Cardiac fibroblast (primary cell): Measurements from ENCODE around the gene UTS2R.
"Not testable (repeated sequence)": the region's sequence is repeated elsewhere in the genome, so short reads cannot be mapped to it uniquely, and the experiment has no call there.

Source experiments
- DNase-seq, 2 donors: peaks; one replicate each; pipeline versions ENCODE4 v3.0.0 to v3.0.0-alpha.2; 2010; ENCODE audit warnings: low read depth in 2 of 2
- H3K4me3 ChIP-seq, 2 donors: replicated peaks in 1 of 2; 1 replicate in 1 of 2; 2 replicates in 1 of 2; pipeline ENCODE4 v1.5.1; 2011; ENCODE audit warnings: low read depth in 2 of 2, low read length in 2 of 2, mild to moderate bottlenecking in 2 of 2, moderate library complexity in 1 of 2
- CTCF ChIP-seq: IDR thresholded peaks from one replicate; pipeline ENCODE4 v1.5.1; 2011; ENCODE audit warnings: low read depth, mild to moderate bottlenecking, low read length, inconsistent platforms

Gene UTS2R

GRCh38 chr17:82378741-82379021 is 7.1 kb downstream of the UTS2R start:
- no peak for TF ChIP-seq CTCF

GRCh38 chr17:82380860-82381702 is 9.5 kb downstream of the UTS2R start:
- DNase-seq: no peak
- TF ChIP-seq CTCF: no peak
- no peak overlapping the region for H3K4me3 ChIP-seq

More at GRCh38 chr17:82378741-82379021, 7.1 kb downstream of the UTS2R start:
- no peak overlapping the region for H3K4me3 ChIP-seq
- DNase-seq: no peak

- not testable (repeated sequence) for DNase-seq
These were observed 10.1 kb downstream of the UTS2R start for GRCh38 chr17:82381703-82382009.

GRCh38 chr17:82382220-82382932 is 10.8 kb downstream of the UTS2R start:
- not testable (repeated sequence) for DNase-seq, H3K4me3 ChIP-seq

More at GRCh38 chr17:82381703-82382009, 10.1 kb downstream of the UTS2R start:
- H3K4me3 ChIP-seq: not testable (repeated sequence)

GRCh38 chr17:82382933-82383255 is 11.3 kb downstream of the UTS2R start:
- H3K4me3 ChIP-seq: no peak overlapping the region
- no peak for TF ChIP-seq CTCF
- no peak for DNase-seq

GRCh38 chr17:82383411-82383810 is 11.8 kb downstream of the UTS2R start:
- DNase-seq: no peak
- TF ChIP-seq CTCF: no peak
- no peak overlapping the region for H3K4me3 ChIP-seq

GRCh38 chr17:82384051-82384729 is 12.6 kb downstream of the UTS2R start:
- TF ChIP-seq CTCF: no peak
- no peak overlapping the region for H3K4me3 ChIP-seq
- no peak for DNase-seq
